ENCODE results near the gene CCL24. TPM values are rescaled to one million over a fixed set of nuclear protein-coding genes. Genes with fewer than 3 reads are reported as not detected.
"Not testable (repeated sequence)": the region's sequence is repeated elsewhere in the genome, so short reads cannot be mapped to it uniquely, and the experiment has no call there.

Gene CCL24
- total RNA-seq, 1 donor from 2014 or later, result not detected

DNA sequence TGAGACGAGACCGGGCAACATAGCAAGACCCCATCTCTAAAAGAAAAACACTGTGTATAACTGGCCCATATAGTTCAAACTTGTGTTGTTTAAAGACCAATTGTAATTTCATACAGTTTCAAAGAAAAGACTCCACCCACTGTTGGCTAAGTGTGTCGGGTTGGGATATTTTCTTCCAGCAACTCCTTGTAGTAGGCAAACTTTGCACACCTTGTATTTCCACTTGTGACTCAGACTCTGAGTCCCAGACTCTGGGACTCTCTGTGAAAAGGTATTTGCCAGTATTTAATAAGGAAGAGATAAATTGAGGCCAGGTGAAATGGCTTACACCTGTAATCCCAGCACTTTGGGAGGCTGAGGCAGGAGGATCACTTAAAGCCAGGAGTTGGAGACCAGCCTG lies 36.0 kb upstream of the CCL24 start:
- TF ChIP-seq, protein P1, sequence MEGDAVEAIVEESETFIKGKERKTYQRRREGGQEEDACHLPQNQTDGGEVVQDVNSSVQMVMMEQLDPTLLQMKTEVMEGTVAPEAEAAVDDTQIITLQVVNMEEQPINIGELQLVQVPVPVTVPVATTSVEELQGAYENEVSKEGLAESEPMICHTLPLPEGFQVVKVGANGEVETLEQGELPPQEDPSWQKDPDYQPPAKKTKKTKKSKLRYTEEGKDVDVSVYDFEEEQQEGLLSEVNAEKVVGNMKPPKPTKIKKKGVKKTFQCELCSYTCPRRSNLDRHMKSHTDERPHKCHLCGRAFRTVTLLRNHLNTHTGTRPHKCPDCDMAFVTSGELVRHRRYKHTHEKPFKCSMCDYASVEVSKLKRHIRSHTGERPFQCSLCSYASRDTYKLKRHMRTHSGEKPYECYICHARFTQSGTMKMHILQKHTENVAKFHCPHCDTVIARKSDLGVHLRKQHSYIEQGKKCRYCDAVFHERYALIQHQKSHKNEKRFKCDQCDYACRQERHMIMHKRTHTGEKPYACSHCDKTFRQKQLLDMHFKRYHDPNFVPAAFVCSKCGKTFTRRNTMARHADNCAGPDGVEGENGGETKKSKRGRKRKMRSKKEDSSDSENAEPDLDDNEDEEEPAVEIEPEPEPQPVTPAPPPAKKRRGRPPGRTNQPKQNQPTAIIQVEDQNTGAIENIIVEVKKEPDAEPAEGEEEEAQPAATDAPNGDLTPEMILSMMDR (conservative IDR thresholded peaks at IDR 0.05; ENCODE audit: low read depth, low read length), result no peak
- no peak for DNase-seq (ENCODE audit: low read depth)
- H3K4me3 ChIP-seq (ENCODE audit: low read depth, low read length), result no peak overlapping the region

DNA sequence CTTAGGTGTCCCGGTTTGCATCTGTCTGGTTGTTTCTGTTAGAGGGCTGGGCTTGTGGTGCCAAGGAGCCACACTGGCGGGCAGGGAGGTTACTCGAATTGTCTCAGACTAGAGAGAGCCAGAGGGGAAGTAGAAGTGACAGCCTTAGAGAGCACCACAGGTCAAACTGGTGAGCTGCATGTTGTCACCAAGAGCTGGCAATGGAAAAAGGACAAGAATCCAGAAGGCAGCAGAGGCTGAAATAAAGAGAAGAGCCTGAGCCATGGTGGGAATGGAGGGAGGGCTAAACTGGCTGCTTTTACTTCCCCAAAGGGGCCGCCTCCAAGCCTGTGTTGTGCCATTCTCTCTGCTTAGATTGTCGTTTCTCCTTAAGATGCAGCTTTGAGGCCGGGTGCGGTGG lies 34.1 kb upstream of the CCL24 start:
- TF ChIP-seq, protein P1 (conservative IDR thresholded peaks at IDR 0.05; ENCODE audit: low read depth, low read length), result no peak
- no peak overlapping the region for H3K4me3 ChIP-seq (ENCODE audit: low read depth, low read length)
- DNase-seq (ENCODE audit: low read depth), result no peak

DNA sequence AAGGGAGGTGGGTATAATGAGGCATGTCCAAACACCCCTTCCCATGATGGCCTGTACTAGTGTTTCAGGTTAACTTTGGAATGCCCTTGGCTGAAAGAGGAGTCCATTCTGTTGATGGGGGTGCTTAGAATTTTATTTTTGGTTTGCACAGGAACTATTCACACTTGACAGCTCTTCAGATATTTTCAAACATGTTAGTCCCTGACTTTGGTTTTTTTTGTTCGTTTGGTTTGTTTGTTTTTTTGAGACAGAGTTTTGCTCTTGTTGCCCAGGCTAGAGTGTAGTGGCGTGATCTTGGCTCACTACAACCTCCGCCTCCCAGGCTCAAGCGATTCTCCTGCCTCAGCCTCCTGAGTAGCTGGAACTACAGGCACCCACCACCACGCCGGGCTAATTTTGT lies 31.5 kb upstream of the CCL24 start:
- not testable (repeated sequence) for H3K4me3 ChIP-seq (ENCODE audit: low read depth, low read length); DNase-seq (ENCODE audit: low read depth)

DNA sequence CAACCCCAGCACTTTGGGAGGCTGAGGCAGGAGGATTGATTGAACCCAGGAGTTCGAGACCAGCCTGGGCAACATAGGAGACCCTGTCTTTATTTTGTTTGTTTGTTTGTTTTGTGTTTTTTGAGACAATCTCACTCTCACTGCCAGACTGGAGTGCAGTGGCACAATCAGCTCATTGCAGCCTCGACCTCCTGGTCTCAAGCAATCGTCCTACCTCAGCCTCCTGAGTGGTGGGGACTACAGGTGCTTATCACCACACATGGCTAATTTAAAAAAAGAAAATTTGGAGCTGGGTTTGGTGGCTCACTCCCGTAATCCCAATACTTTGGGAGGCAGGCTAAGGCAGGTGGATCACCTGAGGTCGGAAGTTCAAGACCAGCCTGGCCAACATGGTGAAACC lies 30.6 kb upstream of the CCL24 start:
- no peak for DNase-seq (ENCODE audit: low read depth)
- H3K4me3 ChIP-seq (ENCODE audit: low read depth, low read length), result no peak overlapping the region
- TF ChIP-seq, protein P1 (conservative IDR thresholded peaks at IDR 0.05; ENCODE audit: low read depth, low read length), result no peak

DNA sequence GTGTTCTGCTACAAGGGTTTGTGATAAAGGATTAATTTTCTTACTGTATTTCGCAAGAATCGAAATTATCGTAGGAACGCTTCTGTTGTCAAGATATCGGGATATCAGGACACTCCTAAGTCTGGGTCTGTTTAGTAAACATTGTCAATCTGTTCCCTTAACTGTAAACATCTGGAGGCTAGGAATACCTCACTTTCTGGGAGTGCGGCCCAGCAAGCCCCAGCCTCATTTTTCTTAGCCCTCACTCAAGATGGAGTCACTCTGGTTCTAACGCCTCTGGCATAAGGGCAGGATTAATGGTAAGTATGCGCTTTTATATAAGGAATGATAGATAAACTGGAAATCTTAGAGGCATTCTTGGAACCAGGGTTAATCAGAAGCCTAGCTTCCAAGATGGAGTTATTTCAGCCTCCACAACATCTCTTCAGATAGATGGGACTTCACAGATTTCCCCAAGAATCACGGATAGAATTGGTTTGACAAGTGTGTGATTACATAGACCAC lies 30.1 kb upstream of the CCL24 start:
- DNase-seq (ENCODE audit: low read depth), result no peak
- no peak overlapping the region for H3K4me3 ChIP-seq (ENCODE audit: low read depth, low read length)
- TF ChIP-seq, protein P1 (conservative IDR thresholded peaks at IDR 0.05; ENCODE audit: low read depth, low read length), result no peak

DNA sequence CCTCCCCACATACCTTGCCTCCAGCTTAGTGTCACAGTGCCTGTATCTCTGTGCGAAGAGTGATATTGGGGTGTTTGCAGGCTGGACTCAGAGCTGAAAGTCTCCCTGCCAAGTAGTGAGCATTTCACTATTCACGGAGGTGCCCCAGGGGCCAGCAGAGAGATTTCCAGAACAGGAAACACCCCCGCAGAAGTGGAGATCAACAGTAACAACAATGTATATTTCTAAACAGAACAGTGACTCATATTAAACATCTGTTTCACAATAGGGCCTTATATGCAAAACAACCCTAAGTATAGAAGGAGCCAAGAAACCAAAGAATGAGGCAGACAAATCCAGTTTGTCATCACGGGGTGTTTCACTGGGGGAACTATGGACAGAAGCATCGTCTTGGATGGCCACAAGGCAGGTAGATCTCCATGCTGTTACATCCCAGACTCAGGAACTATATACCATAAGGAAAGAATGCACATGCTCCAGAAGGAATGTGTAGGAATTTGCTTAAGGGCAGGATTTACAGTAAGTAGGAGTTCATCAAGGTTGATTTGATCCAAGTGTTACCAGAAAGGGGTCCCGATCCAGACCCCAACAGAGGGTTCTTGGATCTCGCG lies 29.3 kb upstream of the CCL24 start:
- DNase-seq (ENCODE audit: low read depth), result no peak
- TF ChIP-seq, protein P1 (conservative IDR thresholded peaks at IDR 0.05; ENCODE audit: low read depth, low read length), result no peak
- H3K4me3 ChIP-seq (ENCODE audit: low read depth, low read length), result no peak overlapping the region

DNA sequence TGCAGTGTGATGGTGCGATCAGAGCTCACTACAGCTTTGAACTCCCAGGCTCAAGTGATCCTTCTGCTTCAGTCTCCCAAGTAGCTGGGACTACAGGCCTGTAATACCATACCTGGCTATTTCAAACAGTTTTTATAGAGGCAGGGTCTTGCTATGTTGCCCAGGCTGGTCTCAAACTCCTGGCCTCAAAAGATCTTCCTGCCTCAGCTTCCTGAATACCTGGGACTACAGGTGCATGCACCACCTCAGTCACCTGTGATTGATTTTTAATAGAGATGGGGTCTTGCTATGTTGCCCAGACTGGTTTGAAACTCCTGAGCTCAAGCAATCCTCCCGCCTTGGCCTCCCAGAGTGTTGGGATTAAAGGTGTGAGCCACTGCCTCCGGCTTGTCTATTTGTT lies 26.4 kb upstream of the CCL24 start:
- DNase-seq (ENCODE audit: low read depth), result no peak
- TF ChIP-seq, protein P1 (conservative IDR thresholded peaks at IDR 0.05; ENCODE audit: low read depth, low read length), result no peak
- H3K4me3 ChIP-seq (ENCODE audit: low read depth, low read length), result no peak overlapping the region

DNA sequence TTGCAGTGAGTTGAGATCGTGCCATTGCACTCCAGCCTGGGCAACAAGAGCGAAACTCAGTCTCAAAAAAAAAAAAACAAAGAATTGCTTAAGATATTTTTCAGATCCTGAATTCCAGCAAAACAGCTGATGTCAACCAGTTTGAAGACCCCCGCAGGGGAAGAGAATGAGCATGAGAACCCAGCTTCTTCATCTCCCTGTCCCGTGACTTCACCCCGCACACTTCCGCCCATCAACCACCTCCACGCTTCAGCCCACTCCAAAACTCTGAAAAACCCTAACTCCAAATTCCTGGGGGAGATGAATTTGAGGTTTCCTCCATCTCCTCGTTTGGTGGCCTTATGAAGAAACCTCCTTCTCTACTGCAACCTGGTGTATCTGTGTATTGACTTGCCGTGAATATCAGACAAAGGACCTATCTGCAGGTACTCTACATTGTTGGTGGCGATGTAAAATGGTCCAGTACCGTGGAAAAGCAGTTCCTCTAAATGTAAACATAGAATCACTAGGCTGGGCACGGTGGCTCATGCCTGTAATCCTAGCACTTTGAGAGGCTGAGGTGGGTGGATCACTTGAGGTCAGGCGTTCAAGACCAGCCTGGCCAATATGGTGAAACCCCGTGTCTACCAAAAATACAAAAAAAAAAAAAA lies 24.8 kb upstream of the CCL24 start:
- DNase-seq (ENCODE audit: low read depth); H3K4me3 ChIP-seq (ENCODE audit: low read depth, low read length): not testable (repeated sequence)

All from epithelial cell of proximal tubule (primary cell).